HG02870 (cell line): ENCODE data around the gene ADAMTS13.

ENCODE experiments used
- ATAC-seq: cut with Tn5 transposase; IDR thresholded peaks from one replicate; pipeline ENCODE4 v1.9.1; 2021; ENCODE audit warnings: mild to moderate bottlenecking, moderate library complexity; ENCODE audit not compliant: unreplicated experiment

ADAMTS13 gene

GRCh38 chr9:133452562-133452961 lies 30.4 kb downstream of the ADAMTS13 start:
- no peak for ATAC-seq

- no peak for ATAC-seq
Observed at GRCh38 chr9:133453651-133454050, 31.5 kb downstream of the ADAMTS13 start.

- no peak for ATAC-seq
Observed at GRCh38 chr9:133454325-133454724, 32.2 kb downstream of the ADAMTS13 start.

- ATAC-seq, result no peak
Observed at GRCh38 chr9:133454943-133455673, 32.9 kb downstream of the ADAMTS13 start.

- ATAC-seq, result no peak
Observed at GRCh38 chr9:133455936-133456335, 33.8 kb downstream of the ADAMTS13 start.

GRCh38 chr9:133456409-133456808 lies 34.2 kb downstream of the ADAMTS13 start:
- no peak for ATAC-seq

GRCh38 chr9:133457233-133457632 lies 35.1 kb downstream of the ADAMTS13 start:
- no peak for ATAC-seq

- no peak for ATAC-seq
Observed at GRCh38 chr9:133457748-133458147, 35.6 kb downstream of the ADAMTS13 start.

GRCh38 chr9:133458643-133459312 lies 36.6 kb downstream of the ADAMTS13 start:
- no peak for ATAC-seq

GRCh38 chr9:133459476-133460404 lies 37.6 kb downstream of the ADAMTS13 start, which contains the start of gene CACFD1:
CACFD1 (plus strand) TSS chr9:133459978; CDS start chr9:133460067, 89 bp downstream.
- peak; percentile 69 for ATAC-seq

- ATAC-seq, result no peak
Observed at GRCh38 chr9:133460405-133461175, 38.4 kb downstream of the ADAMTS13 start.

GRCh38 chr9:133461975-133462374 lies 39.8 kb downstream of the ADAMTS13 start:
- no peak for ATAC-seq

GRCh38 chr9:133463234-133463863 lies 41.2 kb downstream of the ADAMTS13 start:
- no peak for ATAC-seq

GRCh38 chr9:133463864-133464615 lies 41.9 kb downstream of the ADAMTS13 start:
- no peak for ATAC-seq

- ATAC-seq, result no peak
Observed at GRCh38 chr9:133464638-133465037, 42.5 kb downstream of the ADAMTS13 start.

- no peak for ATAC-seq
Observed at GRCh38 chr9:133465984-133466383, 43.8 kb downstream of the ADAMTS13 start.

- no peak for ATAC-seq
Observed at GRCh38 chr9:133467101-133467500, 44.9 kb downstream of the ADAMTS13 start.

GRCh38 chr9:133468374-133468773 lies 46.2 kb downstream of the ADAMTS13 start:
- ATAC-seq, result no peak

GRCh38 chr9:133468777-133469421 lies 46.7 kb downstream of the ADAMTS13 start:
- ATAC-seq, result no peak
